HEK293 (cell line): ENCODE data around the gene PAX3.

ENCODE experiments used
- CTCF ChIA-PET: fragments of 350-600 bp; formaldehyde crosslinking; extraction: SDS; loops from one replicate; lab custom pipeline; 2021; ENCODE audit warnings: antibody characterized with exemption; lab: Yijun Ruan, JAX
- POLR2A ChIA-PET: fragments of 300-600 bp; formaldehyde crosslinking; extraction: SDS; loops from one replicate; lab custom pipeline; 2020; ENCODE audit warnings: antibody characterized with exemption, inconsistent platforms; lab: Yijun Ruan, JAX
- H3K27ac ChIP-seq: fragments of 200-500 bp; sonication (Bioruptor generic); 2 replicates; pipeline ENCODE4 v1.5.1; 2014; ENCODE audit warnings: low read depth, low read length, control low read depth, inconsistent platforms; ENCODE audit errors: extremely low read depth
- H3K36me3 ChIP-seq, 2 experiments: fragments of 200-500 bp in 1 of 2; sonication (Bioruptor generic) in 1 of 2; 1 replicate in 1 of 2; 2 replicates in 1 of 2; pipeline ENCODE4 v1.5.1; 2014 to 2017; ENCODE audit warnings: inconsistent platforms in 2 of 2, low read length in 2 of 2; ENCODE audit not compliant: control insufficient read depth in 2 of 2, insufficient read depth in 1 of 2
- H3K4me1 ChIP-seq: fragments of 200-500 bp; sonication (Bioruptor generic); 2 replicates; pipeline ENCODE4 v1.5.1; 2014; ENCODE audit warnings: mild to moderate bottlenecking, low read length, inconsistent platforms; ENCODE audit not compliant: control insufficient read depth, insufficient read depth
- H3K4me3 ChIP-seq: 2 replicates; pipeline ENCODE4 v1.5.1; 2011; ENCODE audit warnings: low read depth, mild to moderate bottlenecking, control low read depth, low read length, moderate library complexity
- H3K9me3 ChIP-seq: fragments of 200-500 bp; sonication (Bioruptor generic); 2 replicates; pipeline ENCODE4 v1.5.1; 2014; ENCODE audit warnings: low read depth, low read length, inconsistent platforms; ENCODE audit not compliant: control insufficient read depth, insufficient read depth
- CTCF ChIP-seq: fragments of 450-650 bp; formaldehyde crosslinking; IDR thresholded peaks from 2 replicates; pipeline ENCODE4 v1.5.1; 2016; ENCODE audit warnings: missing biosample characterization, missing genetic modification characterization
- GFI1B ChIP-seq: fragments of 450-650 bp; formaldehyde crosslinking; IDR thresholded peaks from 2 replicates; pipeline ENCODE4 v1.5.1; 2016; ENCODE audit warnings: missing biosample characterization, missing genetic modification characterization
- GLIS1 ChIP-seq: fragments of 450-650 bp; formaldehyde crosslinking; IDR thresholded peaks from 2 replicates; pipeline ENCODE4 v1.5.1; 2016; ENCODE audit warnings: missing biosample characterization, missing genetic modification characterization
- GLIS2 ChIP-seq: fragments of 450-650 bp; formaldehyde crosslinking; IDR thresholded peaks from 2 replicates; pipeline ENCODE4 v1.5.1; 2016; ENCODE audit warnings: missing biosample characterization, missing genetic modification characterization
- KLF9 ChIP-seq: fragments of 450-650 bp; formaldehyde crosslinking; IDR thresholded peaks from 2 replicates; pipeline ENCODE4 v1.5.1; 2016; ENCODE audit warnings: missing biosample characterization, missing genetic modification characterization, low read depth
- OVOL3 ChIP-seq: fragments of 450-650 bp; formaldehyde crosslinking; IDR thresholded peaks from 2 replicates; pipeline ENCODE4 v1.5.1; 2016; ENCODE audit warnings: missing biosample characterization, missing genetic modification characterization
- PATZ1 ChIP-seq: fragments of 450-650 bp; formaldehyde crosslinking; IDR thresholded peaks from 2 replicates; pipeline ENCODE4 v1.5.1; 2016; ENCODE audit warnings: missing biosample characterization, missing genetic modification characterization
- YY1 ChIP-seq: fragments of 450-650 bp; formaldehyde crosslinking; IDR thresholded peaks from 2 replicates; pipeline ENCODE4 v1.5.1; 2018; ENCODE audit warnings: missing biosample characterization, missing genetic modification characterization
- ZBTB10 ChIP-seq: fragments of 450-650 bp; formaldehyde crosslinking; IDR thresholded peaks from 2 replicates; pipeline ENCODE4 v1.5.1; 2016; ENCODE audit warnings: missing biosample characterization, missing genetic modification characterization
- ZBTB26 ChIP-seq: fragments of 450-650 bp; formaldehyde crosslinking; optimal IDR thresholded peaks from 2 replicates; pipeline ENCODE3; 2016; ENCODE audit warnings: missing biosample characterization, mild to moderate bottlenecking, missing genetic modification characterization
- ZFP69B ChIP-seq: fragments of 450-650 bp; formaldehyde crosslinking; IDR thresholded peaks from 2 replicates; pipeline ENCODE4 v1.5.1; 2016; ENCODE audit warnings: missing biosample characterization, missing genetic modification characterization
- ZIC2 ChIP-seq: fragments of 450-650 bp; formaldehyde crosslinking; IDR thresholded peaks from 2 replicates; pipeline ENCODE4 v1.5.1; 2016; ENCODE audit warnings: missing biosample characterization, missing genetic modification characterization
- ZNF175 ChIP-seq: fragments of 450-650 bp; formaldehyde crosslinking; IDR thresholded peaks from 2 replicates; pipeline ENCODE4 v1.5.1; 2016; ENCODE audit warnings: missing biosample characterization, missing genetic modification characterization
- ZNF184 ChIP-seq: fragments of 450-650 bp; IDR thresholded peaks from 2 replicates; pipeline ENCODE4 v1.5.1; 2018; ENCODE audit warnings: missing biosample characterization, mild to moderate bottlenecking, missing genetic modification characterization
- ZNF335 ChIP-seq: fragments of 450-650 bp; formaldehyde crosslinking; conservative IDR thresholded peaks from 2 replicates; pipeline ENCODE4 v1.5.1; 2016; ENCODE audit warnings: missing biosample characterization, missing genetic modification characterization
- ZNF513 ChIP-seq: fragments of 450-650 bp; IDR thresholded peaks from 2 replicates; pipeline ENCODE4 v1.5.1; 2018; ENCODE audit warnings: missing biosample characterization, missing genetic modification characterization
- ZNF660 ChIP-seq: fragments of 450-650 bp; IDR thresholded peaks from 2 replicates; pipeline ENCODE4 v1.5.1; 2018; ENCODE audit warnings: missing biosample characterization, mild to moderate bottlenecking, missing genetic modification characterization
- ZNF692 ChIP-seq: fragments of 450-650 bp; formaldehyde crosslinking; IDR thresholded peaks from 2 replicates; pipeline ENCODE4 v1.5.1; 2016; ENCODE audit warnings: missing biosample characterization, missing genetic modification characterization

Gene PAX3

GRCh38 chr2:222319586-222320435, 21.0 kb upstream of the PAX3 start (continued):
- TF ChIP-seq PATZ1 (tag by site-specific recombination) (peak; percentile 54; the same call in 1 of the 2 replicates), CTCF (tag by site-specific recombination) (peak; percentile 89), ZNF175 (tag by site-specific recombination) (no peak)

GRCh38 chr2:222318712-222319585, 20.2 kb upstream of the PAX3 start:
- Histone ChIP-seq H3K4me1 (peaks cover 2% of the 10 kb centered on the region; the same call in 1 of the 2 replicates), H3K4me3 (peak overlapping the region; percentile 51), H3K36me3 (no peaks in the 10 kb centered on the region), H3K27ac (peak overlapping the region; percentile 95), H3K9me3 (no peaks in the 10 kb centered on the region)
- ChIA-PET POLR2A (interaction anchor here (0.6 to 1.9 kb wide), 6 partner anchors 19 to 322 kb away, joined by 3 to 31 read pairs (median 3); partner anchors contain the start of gene PAX3), CTCF (interaction anchor here (0.6 to 3.1 kb wide), 21 partner anchors 16 to 296 kb away, joined by 3 to 39 read pairs (median 4); no protein-coding TSS in a partner anchor)
- TF ChIP-seq ZBTB26 (tag by site-specific recombination) (peak; percentile 50), ZNF513 (tag by site-specific recombination) (peak; percentile 96), GLIS1 (peak; percentile 61), OVOL3 (no peak), GFI1B (tag by site-specific recombination) (no peak), ZIC2 (tag by site-specific recombination) (peak; percentile 40), KLF9 (tag by site-specific recombination) (0 out of 2 replicates have a peak, but pooled peaks have one; percentile 21), CTCF (tag by site-specific recombination) (peak; percentile 94), ZBTB10 (tag by site-specific recombination) (0 out of 2 replicates have a peak, but pooled peaks have one; percentile 30), YY1 (0 out of 2 replicates have a peak, but pooled peaks have one; percentile 33), ZNF692 (tag by site-specific recombination) (peak; percentile 94), ZNF335 (tag by site-specific recombination) (peak; percentile 53), GLIS2 (tag by site-specific recombination) (peak; percentile 70), ZNF184 (tag by site-specific recombination) (no peak), ZNF660 (tag by site-specific recombination) (0 out of 2 replicates have a peak, but pooled peaks have one; percentile 25), ZFP69B (tag by site-specific recombination) (peak; percentile 76; the same call in 1 of the 2 replicates)
